HG03575 (cell line): Measurements from ENCODE around the gene MAP3K5.

ENCODE experiments used
- ATAC-seq: cut with Tn5 transposase; IDR thresholded peaks from one replicate; pipeline ENCODE4 v1.9.1; 2021; ENCODE audit not compliant: unreplicated experiment, insufficient number of reproducible peaks, low FRiP score; ENCODE audit errors: extremely low read depth

Gene MAP3K5

DNA sequence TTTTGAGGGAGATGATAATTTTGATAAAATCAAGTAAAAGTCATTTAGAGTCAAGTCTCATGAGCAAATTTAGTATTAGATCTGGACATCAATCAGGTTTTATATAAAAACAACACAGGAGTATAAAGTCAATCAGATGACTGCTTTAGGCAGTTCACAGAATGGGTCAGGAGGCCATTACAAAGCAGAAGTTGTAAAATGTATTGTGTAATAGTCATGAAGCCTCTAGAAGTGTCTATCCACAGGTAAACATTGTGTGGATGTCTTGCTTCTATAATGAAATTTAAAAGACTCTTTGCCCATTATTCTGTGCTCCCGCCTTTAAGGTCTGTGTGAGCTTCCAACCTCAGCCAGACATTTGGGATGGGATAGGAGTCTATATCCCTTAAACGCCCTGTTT is 270.9 kb downstream of the MAP3K5 start:
- no peak for ATAC-seq

DNA sequence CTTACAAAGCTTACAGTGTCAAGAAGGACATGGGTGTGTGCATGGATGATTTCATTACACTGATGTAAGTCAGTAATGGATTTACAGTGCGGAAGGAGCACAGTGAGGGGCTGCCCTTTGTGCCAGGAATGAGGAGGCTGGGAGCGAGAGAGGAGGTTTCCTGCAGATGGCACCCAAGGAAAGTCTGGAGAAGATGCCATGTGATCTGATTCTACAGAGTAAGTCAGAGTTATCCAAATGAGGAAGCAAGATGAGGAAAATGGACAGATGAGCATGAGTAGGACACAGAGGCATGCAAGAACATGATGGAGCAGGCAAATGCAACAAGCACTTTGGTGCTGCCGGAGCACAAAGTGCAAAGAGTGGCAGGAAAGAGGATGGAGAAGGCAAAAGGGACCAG is 271.8 kb downstream of the MAP3K5 start:
- ATAC-seq = no peak

DNA sequence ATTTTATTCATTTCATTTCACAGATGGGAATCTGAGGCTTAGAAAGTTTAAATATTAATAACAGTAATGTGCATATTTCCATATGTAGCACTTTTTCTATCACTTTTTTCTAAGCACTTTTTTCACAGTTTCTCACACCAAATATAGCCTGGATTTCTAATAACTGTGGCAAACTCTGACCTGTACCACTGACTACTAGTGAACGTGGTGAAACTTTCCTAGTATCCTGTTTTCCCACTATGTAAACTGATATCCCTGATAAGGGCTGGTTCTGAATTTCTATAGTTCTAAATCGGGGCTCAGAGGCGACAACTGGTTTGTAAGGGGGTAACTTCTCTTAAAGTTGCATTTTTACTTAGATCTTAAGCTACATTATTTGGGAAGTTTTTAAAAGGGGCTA is 274.7 kb downstream of the MAP3K5 start:
- ATAC-seq = no peak

DNA sequence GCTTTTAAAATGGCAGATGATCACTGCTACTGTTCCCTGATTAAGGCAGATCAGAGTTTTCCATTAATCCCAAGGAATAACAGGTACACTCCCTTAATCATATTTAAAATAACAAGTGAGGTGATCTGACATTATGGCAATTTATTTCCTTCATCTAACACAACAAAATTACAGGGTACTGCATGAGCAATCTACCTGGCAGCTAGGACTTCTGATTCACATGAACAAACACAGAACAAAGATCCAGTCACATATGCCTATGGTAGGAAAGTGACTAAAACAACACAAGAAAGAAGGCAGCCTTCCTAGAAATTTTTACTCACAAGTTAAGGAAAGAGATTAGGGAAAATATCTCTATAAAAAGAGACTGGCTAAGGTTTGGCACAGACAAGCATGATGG is 275.3 kb downstream of the MAP3K5 start:
- no peak for ATAC-seq

DNA sequence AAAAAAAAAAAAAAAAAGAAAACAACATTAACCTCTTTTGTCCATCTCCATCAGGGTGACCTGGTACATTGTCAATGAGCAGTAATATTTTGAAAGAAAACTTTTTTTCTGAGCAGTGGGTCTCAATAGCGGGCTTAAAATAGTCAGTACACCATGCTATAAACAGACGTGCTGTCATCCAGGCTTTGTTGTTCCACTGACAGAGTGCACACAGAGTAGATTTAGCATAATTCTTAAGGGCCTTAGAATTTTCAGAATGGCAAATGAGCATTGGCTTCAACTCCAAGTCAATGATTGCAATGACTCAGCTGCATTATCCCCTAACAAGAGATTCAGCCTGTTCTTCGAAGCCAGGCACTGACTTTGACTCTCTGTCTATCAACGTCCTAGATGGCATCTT is 277.7 kb downstream of the MAP3K5 start:
- no peak for ATAC-seq

DNA sequence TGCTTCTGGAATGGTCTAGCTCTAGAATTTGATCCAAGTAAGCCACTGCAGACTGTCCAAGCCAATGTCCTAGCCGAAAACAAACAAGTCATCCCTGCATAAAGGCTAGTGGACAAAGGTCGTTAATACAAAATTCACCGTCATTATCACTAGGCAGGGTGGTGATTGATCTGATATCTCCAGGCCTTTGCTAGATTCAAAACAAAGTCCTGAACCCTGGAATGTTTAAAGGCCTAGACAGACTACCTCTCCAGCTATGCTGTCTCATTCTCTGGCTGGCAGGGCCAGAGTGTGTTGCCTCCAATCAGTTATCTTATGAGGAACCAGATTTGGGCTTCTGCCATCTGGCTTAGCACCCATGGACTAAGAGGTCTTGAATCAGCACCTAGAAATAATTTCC is 280.4 kb downstream of the MAP3K5 start:
- no peak for ATAC-seq

DNA sequence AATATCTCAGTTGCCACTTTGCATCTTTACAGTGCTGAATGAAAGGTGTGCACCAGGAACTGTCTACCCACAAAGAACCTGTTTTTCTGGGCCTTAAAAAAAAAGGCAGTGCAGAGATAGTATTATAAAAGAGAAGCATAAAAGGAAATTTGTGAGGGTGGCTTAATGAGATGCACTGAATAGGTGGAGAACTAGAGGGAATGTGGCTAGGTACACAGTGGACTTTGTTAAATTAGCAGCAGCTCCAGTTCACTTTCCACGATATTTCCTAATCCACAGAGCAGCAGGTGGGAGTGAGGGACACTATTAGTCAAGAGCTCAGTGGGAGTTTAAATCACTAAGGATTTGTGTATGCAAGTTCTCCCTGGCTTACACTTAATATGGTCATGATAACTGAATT is 280.9 kb downstream of the MAP3K5 start:
- ATAC-seq = no peak

DNA sequence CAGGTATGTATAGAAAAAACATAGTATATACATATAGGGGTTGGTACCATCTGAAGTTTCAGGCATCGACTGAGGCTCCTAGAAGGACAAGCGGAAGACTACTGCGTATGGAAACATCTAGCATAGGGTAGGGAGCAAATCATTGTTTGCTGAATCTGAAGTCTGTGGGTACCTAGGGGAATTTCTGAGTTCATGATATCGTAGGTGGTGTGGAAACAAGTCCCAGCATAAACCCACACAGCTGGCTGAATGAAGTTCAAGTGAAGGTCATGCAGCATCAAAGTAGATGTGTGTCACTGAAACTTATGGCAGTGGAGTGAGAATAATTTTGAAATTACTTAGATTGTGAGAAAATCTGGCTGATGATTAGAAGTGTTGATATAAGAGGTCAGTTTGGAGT is 281.5 kb downstream of the MAP3K5 start:
- no peak for ATAC-seq

DNA sequence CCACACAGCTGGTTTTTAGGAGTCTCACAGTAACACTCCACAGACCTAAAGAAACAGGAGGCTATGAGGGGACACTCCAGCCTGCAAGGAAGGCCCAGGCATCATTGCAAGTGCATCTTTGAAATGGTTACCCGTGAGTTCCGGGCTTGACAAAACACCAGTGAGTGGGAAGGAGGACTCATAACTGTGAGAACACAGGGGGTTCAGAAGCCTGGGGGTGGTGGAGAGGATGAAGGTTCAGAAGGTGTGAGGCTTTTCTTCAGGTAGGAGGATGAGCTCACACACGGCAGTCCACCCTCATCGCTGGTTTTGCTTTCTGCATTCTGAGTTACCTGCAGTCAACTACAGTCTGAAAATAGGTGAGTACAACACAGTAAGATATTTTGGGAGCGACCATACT is 282.0 kb downstream of the MAP3K5 start:
- no peak for ATAC-seq

DNA sequence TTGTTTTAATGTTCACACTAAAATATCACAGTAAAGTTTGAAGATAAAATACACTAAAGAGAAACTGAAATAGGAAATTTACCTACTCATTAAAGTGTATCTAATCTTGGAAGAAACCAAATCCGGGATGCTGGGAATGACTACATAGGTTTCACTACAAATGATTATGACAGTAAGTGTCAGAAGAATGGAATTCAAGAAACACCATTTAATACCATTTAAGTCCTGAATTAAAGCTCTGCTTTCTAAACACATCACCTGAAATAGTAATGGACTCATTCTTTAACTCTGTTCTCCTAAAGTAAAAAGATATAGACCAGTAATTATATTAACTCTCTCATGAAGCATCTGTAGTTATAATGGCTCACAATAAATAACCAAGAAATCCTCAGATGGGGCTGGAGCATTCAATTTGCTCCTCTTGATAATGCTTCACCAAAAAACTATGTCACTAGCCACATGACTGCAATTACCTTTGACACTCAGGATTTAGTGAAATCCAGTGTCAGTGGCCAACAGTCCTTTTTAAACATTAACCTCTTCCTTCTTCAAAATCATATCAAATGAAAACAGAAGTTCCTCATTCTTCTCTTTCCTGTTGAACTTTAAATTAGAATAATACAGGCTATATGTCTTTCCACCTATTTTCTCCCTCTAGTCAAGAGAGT is 283.4 kb downstream of the MAP3K5 start:
- ATAC-seq = no peak
